HEK293T (cell line): Measurements from ENCODE around the gene COPS7A.

Experiments used
- BHLHE40 ChIP-seq: fragments of 450-650 bp; IDR thresholded peaks from 2 replicates; pipeline ENCODE4 v1.6.1; 2016; ENCODE audit warnings: mild to moderate bottlenecking, moderate library complexity, borderline replicate concordance
- SP1 ChIP-seq: fragments of 450-650 bp; IDR thresholded peaks from 2 replicates; pipeline ENCODE4 v1.6.1; 2017

DNA sequence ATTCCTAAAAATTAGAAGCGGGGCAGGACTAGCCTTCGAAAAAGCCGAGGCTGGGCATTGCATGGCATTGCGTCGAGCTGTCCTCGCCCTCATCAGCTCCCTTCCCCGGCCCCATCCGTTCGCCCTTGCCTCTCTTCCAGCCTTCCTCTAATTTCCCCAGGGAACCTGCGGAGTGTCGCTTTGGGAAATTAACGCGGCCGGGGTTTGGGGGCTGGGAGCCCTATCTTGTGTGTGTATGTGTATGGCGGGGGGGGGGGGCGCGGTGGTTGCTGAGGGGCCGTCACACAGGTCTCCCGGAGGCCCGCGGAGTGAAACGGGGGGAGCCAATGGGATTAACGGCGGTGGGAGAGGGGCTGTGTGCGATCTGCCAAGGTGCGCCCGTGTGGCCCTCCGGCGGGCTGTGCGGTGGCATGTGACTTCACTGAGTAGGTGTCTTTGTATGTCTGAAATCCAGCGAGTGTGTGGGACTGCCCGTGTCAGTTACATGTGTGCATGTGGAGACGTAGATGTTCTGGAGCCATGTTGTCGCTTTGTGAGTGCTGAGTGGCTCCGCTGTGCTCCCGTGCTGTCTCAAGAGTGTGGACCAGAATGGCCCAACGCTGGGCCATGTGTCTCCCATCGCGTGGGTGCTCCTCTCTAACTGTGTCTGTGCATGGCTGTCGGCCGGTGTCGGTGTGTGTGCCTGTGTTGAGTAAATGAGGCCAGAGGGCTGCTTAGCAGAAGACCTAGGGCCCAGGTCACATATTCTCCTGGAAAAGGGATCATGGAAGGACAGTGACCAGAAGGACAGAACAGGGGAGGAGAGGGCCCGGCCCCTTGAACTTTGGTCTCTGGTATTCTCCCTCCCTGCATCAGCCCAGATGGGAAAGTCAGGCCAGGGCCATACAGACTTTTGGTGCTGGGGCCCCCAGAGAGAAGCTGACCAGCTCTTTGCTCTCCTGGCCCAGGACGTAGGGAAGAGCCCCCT, 43.8 kb downstream of the COPS7A start:
- no peak for TF ChIP-seq SP1
- no peak for TF ChIP-seq BHLHE40
